Thyroid gland (tissue), 4 donors: ENCODE measurements around the gene MYO1A.

Experiments
- POLR2A ChIP-seq, 2 donors: fragments of 450-650 bp; IDR thresholded peaks; one replicate each; pipeline ENCODE4 v1.6.1; 2017; ENCODE audit warnings: antibody characterized with exemption in 2 of 2, mild to moderate bottlenecking in 2 of 2, moderate library complexity in 1 of 2
- TF ChIP-seq, protein P1 (sequence below), 6 experiments: fragments of 200-600 bp in 3 of 6; fragments of 450-650 bp in 3 of 6; sonication (generic) in 3 of 6; IDR thresholded peaks; one replicate each; pipeline ENCODE4 v1.5.1; 2016 to 2019; ENCODE audit warnings: antibody characterized with exemption in 6 of 6, mild to moderate bottlenecking in 2 of 6, inconsistent platforms in 1 of 6, moderate library complexity in 1 of 6

DNA sequence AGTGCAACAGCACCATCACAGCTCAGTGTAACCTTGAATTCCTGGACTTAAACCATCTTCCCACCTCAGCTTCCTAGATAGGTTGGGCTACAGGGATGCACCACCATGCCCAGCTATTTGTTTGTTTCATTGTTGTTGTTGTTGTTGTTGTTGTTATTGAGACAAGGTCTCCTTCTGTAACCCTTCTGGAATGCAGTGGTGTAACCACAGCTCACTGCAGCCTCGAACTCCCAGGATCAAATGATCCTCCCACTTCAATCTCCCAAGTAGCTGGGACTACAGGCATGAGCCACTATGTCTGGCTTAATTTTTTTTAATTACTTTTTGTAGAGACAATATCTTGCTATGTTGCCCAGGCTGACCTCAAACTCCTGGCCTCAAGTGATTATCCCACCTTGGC is 29.9 kb upstream of the MYO1A start:
- TF ChIP-seq, protein P1, sequence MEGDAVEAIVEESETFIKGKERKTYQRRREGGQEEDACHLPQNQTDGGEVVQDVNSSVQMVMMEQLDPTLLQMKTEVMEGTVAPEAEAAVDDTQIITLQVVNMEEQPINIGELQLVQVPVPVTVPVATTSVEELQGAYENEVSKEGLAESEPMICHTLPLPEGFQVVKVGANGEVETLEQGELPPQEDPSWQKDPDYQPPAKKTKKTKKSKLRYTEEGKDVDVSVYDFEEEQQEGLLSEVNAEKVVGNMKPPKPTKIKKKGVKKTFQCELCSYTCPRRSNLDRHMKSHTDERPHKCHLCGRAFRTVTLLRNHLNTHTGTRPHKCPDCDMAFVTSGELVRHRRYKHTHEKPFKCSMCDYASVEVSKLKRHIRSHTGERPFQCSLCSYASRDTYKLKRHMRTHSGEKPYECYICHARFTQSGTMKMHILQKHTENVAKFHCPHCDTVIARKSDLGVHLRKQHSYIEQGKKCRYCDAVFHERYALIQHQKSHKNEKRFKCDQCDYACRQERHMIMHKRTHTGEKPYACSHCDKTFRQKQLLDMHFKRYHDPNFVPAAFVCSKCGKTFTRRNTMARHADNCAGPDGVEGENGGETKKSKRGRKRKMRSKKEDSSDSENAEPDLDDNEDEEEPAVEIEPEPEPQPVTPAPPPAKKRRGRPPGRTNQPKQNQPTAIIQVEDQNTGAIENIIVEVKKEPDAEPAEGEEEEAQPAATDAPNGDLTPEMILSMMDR (IDR thresholded peaks at IDR 0.05): no peak
- TF ChIP-seq POLR2A (IDR thresholded peaks at IDR 0.05): no peak
